WI38 (cell line): ENCODE measurements around the gene IL17RA.

Source experiments
- H3K4me3 ChIP-seq: 2 replicates; pipeline ENCODE4 v1.5.1; 2011; ENCODE audit warnings: low read depth, mild to moderate bottlenecking, control low read depth, low read length
- CTCF ChIP-seq: IDR thresholded peaks from 2 replicates; pipeline ENCODE4 v1.5.1; 2012; ENCODE audit warnings: low read depth, mild to moderate bottlenecking, control low read depth, low read length

Gene IL17RA

DNA sequence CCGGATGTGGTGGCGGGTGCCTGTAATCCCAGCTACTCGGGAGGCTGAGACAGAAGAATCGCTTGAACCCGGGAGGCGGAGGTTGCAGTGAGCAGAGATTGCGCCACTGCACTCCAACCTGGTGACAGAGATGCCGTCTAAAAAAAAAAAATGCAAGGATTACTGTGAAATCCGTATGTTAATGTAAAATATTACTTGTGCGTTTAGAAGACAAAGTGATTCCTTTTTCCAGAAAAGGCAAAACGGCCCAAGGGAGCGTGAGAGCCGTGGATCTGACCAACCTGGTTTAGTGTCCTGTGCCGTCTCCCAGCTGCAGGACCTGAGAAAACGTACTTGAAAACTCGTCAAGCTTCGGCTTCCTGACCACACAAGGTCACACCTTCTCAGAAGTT is 73.4 kb downstream of the IL17RA start:
- TF ChIP-seq CTCF, result no peak
- H3K4me3 ChIP-seq, result peak overlapping the region; percentile 67

DNA sequence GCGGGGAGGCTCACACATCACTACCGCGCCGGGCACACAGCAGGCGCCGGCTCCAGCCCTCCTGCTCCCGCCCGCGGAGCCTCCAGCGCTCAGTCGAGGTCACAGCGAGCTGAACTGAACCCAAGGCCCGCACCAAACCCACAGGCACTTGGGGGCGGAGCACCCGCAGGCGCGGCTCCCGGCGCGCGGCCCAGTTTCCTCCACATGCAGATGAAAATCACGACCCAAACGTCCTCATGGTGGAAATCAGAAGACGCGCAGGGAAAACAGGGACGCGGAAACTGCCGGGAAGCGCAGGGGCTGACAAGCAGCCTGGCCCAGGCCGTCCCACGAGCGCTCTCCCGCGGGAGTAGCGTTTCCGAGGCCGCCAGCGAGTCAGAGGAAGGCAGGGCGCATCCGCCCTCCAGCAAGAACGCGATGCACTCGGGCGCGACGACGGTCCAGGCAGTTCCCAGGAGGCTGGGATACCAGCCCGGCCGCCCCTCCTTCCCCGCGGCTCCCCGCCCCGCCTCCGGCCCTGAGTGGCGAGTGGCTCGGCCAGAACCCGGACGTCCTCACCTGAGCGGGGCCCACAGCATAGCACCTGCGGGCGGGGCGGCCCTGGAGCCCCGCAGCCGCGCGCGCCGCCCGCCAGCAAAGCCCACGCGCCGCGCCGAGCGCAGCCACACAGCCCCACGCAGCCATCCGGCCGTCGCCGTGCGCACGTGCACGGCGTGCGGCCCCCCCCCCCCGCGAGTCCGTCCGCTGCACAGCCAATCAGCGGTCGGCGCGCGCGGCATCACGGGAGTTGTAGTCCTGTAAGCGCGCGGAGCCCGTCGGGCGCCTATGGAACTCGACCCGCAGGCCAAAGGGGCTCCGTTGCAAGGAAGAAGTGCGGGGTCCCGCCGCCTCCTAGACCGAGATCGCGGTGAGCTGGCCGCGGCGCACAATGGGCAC is 74.0 kb downstream of the IL17RA start, which contains the start of gene HDHD5:
Gene HDHD5, minus strand, starts transcription at position 710 of the 936 bp plus-strand sequence. Its CDS starts 26 bp downstream, at position 684.
- TF ChIP-seq CTCF, result no peak
- H3K4me3 ChIP-seq, result peak within 1 kb of the TSS; percentile 67

DNA sequence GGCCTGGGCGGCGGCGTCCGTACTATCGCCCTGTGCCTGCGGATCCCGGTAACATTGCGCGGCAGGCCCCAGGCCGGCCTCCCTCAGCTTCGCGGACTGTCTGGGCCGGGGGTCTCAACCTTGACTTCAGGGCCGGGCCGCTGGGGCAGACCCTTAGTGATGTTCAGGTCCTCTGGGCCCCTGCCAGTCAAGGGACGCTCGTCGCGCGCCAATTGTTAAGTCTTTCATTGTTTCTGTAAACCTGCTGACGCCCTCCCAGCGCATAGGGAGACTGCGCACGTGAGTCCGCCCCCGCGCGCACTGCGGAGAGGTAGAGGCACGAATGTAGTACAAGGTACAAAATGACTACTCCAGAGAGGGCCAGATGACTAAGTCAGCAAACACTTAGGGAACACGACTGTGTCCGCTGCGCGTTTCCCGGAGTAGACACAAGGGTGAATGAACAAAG is 74.7 kb downstream of the IL17RA start:
- H3K4me3 ChIP-seq, result peak overlapping the region; percentile 67
- TF ChIP-seq CTCF, result no peak

- no peak for TF ChIP-seq CTCF
Measured at GRCh38 chr22:17161991-17162390, 77.2 kb downstream of the IL17RA start.

GRCh38 chr22:17162731-17163130 is 77.9 kb downstream of the IL17RA start:
- TF ChIP-seq CTCF, result no peak
- H3K4me3 ChIP-seq, result no peak overlapping the region

More at GRCh38 chr22:17161991-17162390, 77.2 kb downstream of the IL17RA start:
- no peak overlapping the region for H3K4me3 ChIP-seq

DNA sequence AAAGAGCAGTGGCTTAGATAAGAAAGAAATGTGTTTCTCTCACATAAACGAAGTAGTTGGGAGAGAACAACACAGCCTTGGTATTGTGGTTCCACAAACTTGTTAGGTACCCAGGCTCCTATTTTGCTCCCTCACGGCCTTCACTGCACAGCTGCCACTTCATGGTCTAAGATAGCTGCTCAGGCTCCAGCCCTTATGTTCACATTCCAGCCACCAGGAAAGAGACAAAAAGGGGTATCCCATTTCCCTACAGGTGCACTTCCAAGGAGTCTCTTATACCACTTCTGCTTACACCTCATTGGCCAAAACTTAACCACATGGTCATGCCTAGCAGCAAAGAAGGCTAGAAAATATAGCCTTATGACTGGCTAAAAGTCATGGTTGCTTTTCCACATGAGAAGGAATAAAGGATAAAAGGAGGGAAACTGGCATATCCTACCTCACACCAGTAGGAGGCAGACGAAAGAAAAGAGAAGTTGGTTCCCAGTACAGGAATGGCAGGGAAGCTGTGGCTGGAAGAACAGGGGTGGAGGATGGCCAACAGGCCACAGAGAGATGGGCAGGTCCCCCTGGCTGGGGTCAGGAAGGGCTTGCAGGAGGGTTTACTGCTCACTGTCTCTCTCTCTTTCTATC is 79.7 kb downstream of the IL17RA start:
- TF ChIP-seq CTCF, result no peak; the same call in 1 of the 2 replicates
- no peak overlapping the region for H3K4me3 ChIP-seq
